T-helper 1 cell (primary cell): ENCODE measurements around the gene XYLB.

Experiments used
- DNase-seq, 5 donors: peaks; one replicate each; pipeline ENCODE4 v3.0.0-alpha.2; 2012 to 2020

XYLB gene

DNA sequence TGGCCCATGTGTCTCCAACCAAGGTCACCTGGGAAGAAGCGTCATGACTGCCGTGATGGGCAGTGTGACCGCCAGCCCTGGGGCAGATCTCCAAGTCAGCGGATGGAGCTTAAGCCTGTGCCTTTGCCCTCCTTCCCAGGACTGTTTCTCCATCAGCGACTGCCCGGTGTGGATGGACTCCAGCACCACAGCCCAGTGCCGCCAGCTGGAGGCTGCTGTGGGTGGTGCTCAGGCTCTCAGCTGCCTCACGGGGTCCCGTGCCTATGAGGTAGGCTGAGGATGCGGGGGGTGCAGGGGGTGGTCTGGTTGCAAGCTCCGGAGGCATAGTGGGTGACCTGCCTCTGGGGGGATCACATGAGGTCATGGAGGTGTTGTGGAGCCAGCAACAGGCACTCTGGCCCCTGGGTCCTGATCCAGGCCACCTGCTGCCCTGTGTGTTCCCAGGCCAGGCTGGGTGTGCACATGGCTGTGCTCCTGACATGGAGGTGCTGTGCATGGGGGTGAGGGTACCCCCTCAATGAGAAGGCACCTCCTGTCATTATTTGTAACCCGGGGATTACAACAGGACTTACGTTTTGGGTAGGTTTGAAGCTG lies 19.0 kb downstream of the XYLB start:
- DNase-seq: no peak

- no peak for DNase-seq
These were observed 19.5 kb downstream of the XYLB start for GRCh38 chr3:38366082-38366481.

DNA sequence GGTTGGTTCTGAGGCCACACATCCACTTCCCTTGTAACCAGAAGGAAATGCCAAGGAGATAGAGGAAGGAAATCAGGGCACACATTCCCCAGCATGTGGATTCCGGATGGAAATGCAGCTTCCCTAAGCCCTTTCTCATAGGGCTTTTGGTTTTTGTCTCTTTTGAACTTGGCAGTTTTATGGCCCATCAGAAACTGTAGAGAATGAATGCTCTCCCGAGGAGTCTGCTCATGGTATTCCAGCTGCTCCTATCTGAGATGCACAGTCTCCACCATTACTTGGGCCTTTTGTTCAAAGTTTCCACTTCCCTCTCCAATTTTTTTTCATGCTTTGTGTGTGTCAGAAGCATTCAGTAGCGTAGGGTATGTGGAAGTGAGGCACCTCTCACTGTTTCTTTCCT lies 21.2 kb downstream of the XYLB start:
- DNase-seq: no peak

- DNase-seq: no peak
These were observed 21.7 kb downstream of the XYLB start for GRCh38 chr3:38368238-38368637.

GRCh38 chr3:38369186-38369585 lies 22.6 kb downstream of the XYLB start:
- DNase-seq: no peak

GRCh38 chr3:38370149-38370548 lies 23.6 kb downstream of the XYLB start:
- DNase-seq: no peak

DNA sequence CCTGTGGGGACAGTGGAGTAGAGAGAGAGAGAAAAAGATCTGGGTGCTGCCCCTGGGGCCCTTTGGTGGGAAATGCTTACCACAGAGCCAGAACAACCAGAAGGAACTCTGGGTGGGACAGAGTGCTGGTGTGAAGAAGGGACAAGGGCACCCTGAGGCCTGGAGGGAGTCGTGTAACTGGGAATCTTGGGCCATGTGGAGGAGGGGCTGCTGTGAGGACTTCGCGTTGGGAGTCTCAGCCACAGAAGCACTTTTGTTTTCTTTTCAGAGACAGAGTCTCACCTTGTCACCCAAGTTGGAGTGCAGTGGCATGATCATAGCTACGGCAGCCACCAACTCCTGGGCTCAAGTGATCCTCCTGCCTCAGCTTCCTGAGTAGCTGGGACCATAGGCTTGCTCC lies 24.3 kb downstream of the XYLB start:
- DNase-seq: no peak

- DNase-seq: no peak
These were observed 25.1 kb downstream of the XYLB start for GRCh38 chr3:38371541-38372213.

- DNase-seq: no peak
These were observed 25.6 kb downstream of the XYLB start for GRCh38 chr3:38372214-38372601.

DNA sequence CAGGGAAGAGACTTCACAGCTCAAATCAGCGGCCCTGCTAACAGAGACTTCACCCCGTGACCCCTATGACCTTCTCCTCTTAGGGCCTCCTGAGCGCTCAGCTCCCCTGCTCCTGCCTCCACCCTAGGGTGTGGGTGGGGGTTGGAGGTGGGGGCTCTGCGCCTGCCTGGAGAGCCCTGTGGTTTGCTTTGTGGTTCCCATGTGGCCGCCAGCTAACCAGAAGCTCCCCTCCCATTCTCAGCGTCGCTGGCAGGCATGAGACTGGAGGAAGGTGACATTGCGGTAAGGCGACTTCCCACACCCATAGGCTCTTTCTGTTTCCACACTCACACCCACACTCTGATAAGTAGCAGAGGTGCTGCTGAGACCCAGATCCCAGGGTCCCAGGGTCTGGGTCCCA lies 27.6 kb downstream of the XYLB start:
- peak in 1 of 5 donors; percentile 75 for DNase-seq

DNA sequence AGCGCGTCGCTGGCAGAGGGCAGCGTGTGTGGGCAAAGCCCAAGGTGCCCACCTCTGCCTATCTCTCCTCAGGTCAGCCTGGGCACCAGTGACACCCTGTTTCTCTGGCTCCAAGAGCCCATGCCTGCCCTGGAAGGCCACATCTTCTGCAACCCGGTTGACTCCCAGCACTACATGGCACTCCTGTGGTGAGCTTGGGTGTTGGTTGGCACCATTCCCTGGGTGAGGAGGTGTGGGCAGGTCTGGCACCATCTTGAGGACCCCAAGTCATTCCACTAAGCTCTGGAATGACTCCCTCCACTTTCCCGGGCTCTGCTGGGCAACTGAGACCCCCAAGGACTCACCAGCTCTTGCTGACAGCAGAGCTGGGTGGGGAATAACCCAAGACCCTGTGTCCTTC lies 28.5 kb downstream of the XYLB start:
- DNase-seq: no peak

- DNase-seq: no peak
These were observed 29.0 kb downstream of the XYLB start for GRCh38 chr3:38375488-38376097.

- DNase-seq: no peak
These were observed 29.7 kb downstream of the XYLB start for GRCh38 chr3:38376098-38376816.

- DNase-seq: no peak
These were observed 32.7 kb downstream of the XYLB start for GRCh38 chr3:38379201-38379770.

- DNase-seq: no peak
These were observed 36.0 kb downstream of the XYLB start for GRCh38 chr3:38382506-38383080.

GRCh38 chr3:38383156-38383875 lies 36.7 kb downstream of the XYLB start:
- no peak for DNase-seq

GRCh38 chr3:38386992-38387750 lies 40.6 kb downstream of the XYLB start:
- DNase-seq: no peak

- no peak for DNase-seq
These were observed 41.3 kb downstream of the XYLB start for GRCh38 chr3:38387862-38388261.

DNA sequence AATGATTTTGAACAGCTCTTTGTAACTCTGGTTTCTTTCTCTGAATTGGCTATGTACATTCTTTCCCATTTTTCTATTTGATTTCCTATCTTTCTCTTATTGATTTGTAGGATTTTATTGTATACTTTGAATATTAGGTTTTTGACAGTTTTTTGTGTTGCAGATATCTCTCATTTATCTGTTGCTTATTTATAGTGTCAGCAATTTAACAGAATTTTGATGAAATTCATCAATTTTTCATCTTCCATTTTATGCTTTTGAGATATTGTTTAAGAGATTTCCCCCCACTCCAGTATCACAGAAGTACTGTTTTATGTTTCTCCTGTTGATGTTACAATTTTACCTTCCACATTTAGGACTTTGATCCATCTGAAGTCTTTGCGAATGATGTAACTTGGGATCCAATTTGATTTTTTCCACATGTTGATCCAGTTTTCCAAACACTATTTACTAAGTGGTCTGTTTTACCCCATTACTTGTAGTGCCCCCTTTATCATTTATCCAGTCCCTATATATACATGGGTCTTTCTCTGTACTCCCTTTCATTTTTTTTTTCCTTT lies 46.1 kb downstream of the XYLB start:
- no peak for DNase-seq

- no peak for DNase-seq
These were observed 49.7 kb downstream of the XYLB start for GRCh38 chr3:38396239-38396638.

DNA sequence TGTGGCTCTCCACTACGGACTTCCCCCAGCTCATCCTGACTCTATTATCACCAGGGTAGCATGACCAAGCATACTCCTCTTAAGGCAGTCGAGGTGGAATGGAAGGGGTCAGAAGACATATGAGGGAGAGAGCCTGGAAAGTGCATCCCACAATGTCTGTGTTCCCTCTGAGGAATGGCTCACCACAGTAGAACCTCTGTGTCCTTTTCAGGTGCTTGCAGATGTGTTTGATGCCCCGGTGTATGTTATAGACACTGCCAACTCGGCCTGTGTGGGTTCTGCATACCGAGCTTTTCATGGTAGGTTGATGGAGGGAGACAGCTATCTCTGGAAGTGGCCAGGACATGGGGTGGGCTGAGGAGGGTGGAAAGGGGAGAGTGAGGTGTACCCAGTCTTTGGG lies 50.3 kb downstream of the XYLB start:
- no peak for DNase-seq
